ENCODE measurements around the gene EFS. TPM values are rescaled to one million over a fixed set of nuclear protein-coding genes. Genes with fewer than 3 reads are reported as not detected.

EFS gene, protein sequence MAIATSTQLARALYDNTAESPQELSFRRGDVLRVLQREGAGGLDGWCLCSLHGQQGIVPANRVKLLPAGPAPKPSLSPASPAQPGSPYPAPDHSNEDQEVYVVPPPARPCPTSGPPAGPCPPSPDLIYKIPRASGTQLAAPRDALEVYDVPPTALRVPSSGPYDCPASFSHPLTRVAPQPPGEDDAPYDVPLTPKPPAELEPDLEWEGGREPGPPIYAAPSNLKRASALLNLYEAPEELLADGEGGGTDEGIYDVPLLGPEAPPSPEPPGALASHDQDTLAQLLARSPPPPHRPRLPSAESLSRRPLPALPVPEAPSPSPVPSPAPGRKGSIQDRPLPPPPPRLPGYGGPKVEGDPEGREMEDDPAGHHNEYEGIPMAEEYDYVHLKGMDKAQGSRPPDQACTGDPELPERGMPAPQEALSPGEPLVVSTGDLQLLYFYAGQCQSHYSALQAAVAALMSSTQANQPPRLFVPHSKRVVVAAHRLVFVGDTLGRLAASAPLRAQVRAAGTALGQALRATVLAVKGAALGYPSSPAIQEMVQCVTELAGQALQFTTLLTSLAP
- 19.0 TPM for polyA plus RNA-seq
- long read RNA-seq, donor 1, partial matches to known transcripts, result 0 of 1 reads
- long read RNA-seq, donor 1, other reads (novel, unspliced or antisense), result 0 of 1 reads
- long read RNA-seq, donor 2, partial matches to known transcripts, result 0 of 1 reads
- long read RNA-seq, donor 2, other reads (novel, unspliced or antisense), result 0 of 1 reads
- long read RNA-seq, donor 3, result 0 reads
- long read RNA-seq, donor 4, result 0 reads
- long read RNA-seq, donor 5, partial matches to known transcripts, result 5 of 6 reads
- long read RNA-seq, donor 5, other reads (novel, unspliced or antisense), result 0 of 6 reads
- long read RNA-seq, donor 6, partial matches to known transcripts, result 17 of 19 reads
- long read RNA-seq, donor 6, other reads (novel, unspliced or antisense), result 0 of 19 reads
- long read RNA-seq, donor 7, partial matches to known transcripts, result 5 of 6 reads
- long read RNA-seq, donor 7, other reads (novel, unspliced or antisense), result 0 of 6 reads
- long read RNA-seq, donor 8, partial matches to known transcripts, result 20 of 22 reads
- long read RNA-seq, donor 8, other reads (novel, unspliced or antisense), result 0 of 22 reads
- long read RNA-seq, donor 9, partial matches to known transcripts, result 0 of 2 reads
- long read RNA-seq, donor 9, other reads (novel, unspliced or antisense), result 0 of 2 reads
- long read RNA-seq, donor 10, partial matches to known transcripts, result 0 of 1 reads
- long read RNA-seq, donor 10, other reads (novel, unspliced or antisense), result 0 of 1 reads
- long read RNA-seq, donor 11, partial matches to known transcripts, result 6 of 6 reads
- long read RNA-seq, donor 11, other reads (novel, unspliced or antisense), result 0 of 6 reads

DNA sequence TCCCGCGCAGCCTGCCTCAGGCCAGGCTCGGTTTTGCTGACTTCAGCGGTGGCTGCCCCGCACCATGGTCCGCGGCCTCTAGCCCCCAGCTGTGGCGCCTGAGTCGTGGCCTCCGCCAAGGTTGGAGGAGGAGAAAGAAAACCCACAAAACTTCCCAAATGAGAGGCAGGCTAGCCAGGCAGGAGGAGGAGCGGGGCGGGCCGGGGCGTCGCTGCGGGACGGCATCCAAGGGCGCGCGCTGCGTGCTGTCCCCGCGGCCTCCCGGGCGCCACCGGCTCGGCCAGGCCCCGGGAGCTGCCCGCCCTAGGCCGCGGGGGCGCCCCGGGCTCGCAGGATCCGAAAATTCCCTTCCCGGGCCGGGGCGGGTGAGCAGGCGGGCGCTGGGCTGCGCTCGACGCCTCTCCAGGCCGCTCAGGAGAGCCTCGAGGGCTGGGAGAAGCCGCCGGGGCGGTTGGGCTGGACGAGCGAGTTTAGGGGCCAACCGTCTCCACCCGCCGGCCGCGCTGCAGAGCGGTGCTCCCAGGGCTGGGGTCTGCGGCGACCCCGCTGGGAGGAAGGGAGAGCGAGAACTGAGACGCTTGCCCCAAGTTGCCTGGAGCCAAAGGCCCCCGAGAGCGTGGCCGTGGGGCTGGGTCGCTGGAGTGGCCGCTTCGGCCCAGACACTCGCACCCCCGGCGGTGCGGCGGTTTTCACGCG lies at the start of gene EFS:
TSS of gene EFS (minus strand) at position 137 of the 696 bp plus-strand sequence. CDS start 147 bp downstream, outside the sequence.
- Histone ChIP-seq H3K4me3 (ENCODE audit: low read length) (peak within 1 kb of the TSS; percentile 56), H3K4me1 (ENCODE audit: control insufficient read depth, insufficient read depth, low read length) (peaks cover 10% of the 10 kb centered on the region), H3K36me3 (ENCODE audit: control insufficient read depth, insufficient read depth, low read length) (peaks cover 3% of the 10 kb centered on the region), H3K9me3 (ENCODE audit: control insufficient read depth, low read depth, low read length) (no peaks in the 10 kb centered on the region), H3K27ac (ENCODE audit: low read length) (peak within 1 kb of the TSS; percentile 87), H3K27me3 (ENCODE audit: control insufficient read depth, insufficient read depth, low read length) (peaks cover 11% of the 10 kb centered on the region)
- no CpG with 5 or more reads among the region's 74 CpGs for WGBS (ENCODE audit: insufficient coverage, low lambda C conversion rate)
- peak in 1 of 2 donors; percentile 69 for DNase-seq

DNA sequence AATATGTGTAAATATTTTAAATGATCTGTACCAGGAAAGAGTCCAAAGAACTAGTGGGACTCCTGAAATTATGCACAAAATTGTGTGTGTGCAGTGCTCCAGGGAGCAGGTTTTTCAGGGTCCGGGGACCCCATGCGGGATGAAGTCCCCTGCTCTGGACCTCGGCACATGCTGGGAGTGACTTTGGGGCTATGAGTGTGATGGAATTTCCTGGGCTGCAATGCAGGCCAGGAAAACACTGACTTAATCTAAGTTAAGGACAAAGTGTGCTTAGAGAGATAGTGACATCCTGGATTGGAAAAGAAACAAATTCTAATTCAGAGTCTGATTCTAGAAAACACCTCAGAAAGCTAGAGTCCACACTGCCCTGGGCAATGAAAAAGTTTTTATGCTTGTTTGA lies 49.3 kb upstream of the EFS start:
- WGBS (ENCODE audit: insufficient coverage, low lambda C conversion rate), result no CpG with 5 or more reads among the region's 3 CpGs

GRCh38 chr14:23413681-23414080 lies 48.7 kb upstream of the EFS start:
- H3K27ac ChIP-seq (ENCODE audit: low read length), result no peak overlapping the region
- WGBS (ENCODE audit: insufficient coverage, low lambda C conversion rate), result no CpG with 5 or more reads among the region's 16 CpGs
- no peaks in the 10 kb centered on the region for H3K4me1 ChIP-seq (ENCODE audit: control insufficient read depth, insufficient read depth, low read length)
- no peaks in the 10 kb centered on the region for H3K9me3 ChIP-seq (ENCODE audit: control insufficient read depth, low read depth, low read length)
- H3K27me3 ChIP-seq (ENCODE audit: control insufficient read depth, insufficient read depth, low read length), result no peaks in the 10 kb centered on the region
- no peaks in the 10 kb centered on the region for H3K36me3 ChIP-seq (ENCODE audit: control insufficient read depth, insufficient read depth, low read length)
- no peak overlapping the region for H3K4me3 ChIP-seq (ENCODE audit: low read length)
- no peak for DNase-seq

More for the DNA sequence above, 49.3 kb upstream of the EFS start:
- H3K27ac ChIP-seq (ENCODE audit: low read length), result no peak overlapping the region
- H3K4me3 ChIP-seq (ENCODE audit: low read length), result no peak overlapping the region
- H3K27me3 ChIP-seq (ENCODE audit: control insufficient read depth, insufficient read depth, low read length), result no peaks in the 10 kb centered on the region
- no peak for DNase-seq
- no peaks in the 10 kb centered on the region for H3K4me1 ChIP-seq (ENCODE audit: control insufficient read depth, insufficient read depth, low read length)
- no peaks in the 10 kb centered on the region for H3K9me3 ChIP-seq (ENCODE audit: control insufficient read depth, low read depth, low read length)
- no peaks in the 10 kb centered on the region for H3K36me3 ChIP-seq (ENCODE audit: control insufficient read depth, insufficient read depth, low read length)

DNA sequence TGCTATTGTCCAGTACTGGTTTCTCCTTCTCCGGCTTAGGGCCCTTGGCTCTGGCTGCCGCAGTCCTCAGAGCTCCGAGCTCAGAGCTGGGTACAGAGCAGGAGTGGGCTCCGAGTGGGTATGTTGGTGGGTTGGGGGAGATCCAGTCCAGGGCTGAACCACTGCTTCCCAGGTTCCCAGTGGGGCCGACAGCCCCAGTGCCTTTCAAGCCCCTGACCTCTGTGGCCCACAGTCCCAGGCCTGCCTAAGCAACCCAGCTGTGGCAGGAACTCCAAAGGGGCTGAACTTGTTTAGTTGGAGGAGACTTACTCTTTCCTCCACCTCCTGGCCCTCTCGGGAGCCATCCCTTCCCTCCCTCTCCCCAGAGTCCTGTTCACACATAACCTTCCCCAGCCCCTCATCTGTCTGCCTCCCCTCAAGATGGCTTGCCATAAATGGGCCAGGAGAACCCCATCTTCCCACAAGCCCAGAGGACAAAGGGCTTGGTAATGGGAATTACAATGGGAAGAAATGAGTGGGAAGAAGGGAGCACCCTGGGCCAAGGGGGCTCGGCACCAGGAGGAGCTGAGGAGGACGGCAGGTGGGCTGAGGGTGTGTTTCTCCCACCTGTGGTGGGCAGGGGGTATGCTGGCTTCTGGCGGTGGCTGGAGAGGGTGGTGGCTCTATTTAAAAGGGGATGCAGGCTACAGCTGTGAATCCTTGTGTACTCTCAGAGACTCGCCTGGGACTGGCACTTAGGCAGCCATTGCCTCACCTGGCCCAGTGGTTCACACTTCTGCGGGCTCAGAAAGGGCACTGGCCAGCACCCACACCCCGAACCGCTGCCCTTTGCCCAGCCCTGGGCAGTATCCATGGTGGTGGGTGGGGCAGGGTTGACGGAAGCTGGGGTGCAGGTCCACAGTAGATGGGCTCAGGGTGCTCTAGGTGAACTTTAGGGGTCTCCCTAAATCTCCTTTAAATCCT lies 46.9 kb upstream of the EFS start:
- Histone ChIP-seq H3K9me3 (ENCODE audit: control insufficient read depth, low read depth, low read length) (no peaks in the 10 kb centered on the region), H3K36me3 (ENCODE audit: control insufficient read depth, insufficient read depth, low read length) (no peaks in the 10 kb centered on the region), H3K27me3 (ENCODE audit: control insufficient read depth, insufficient read depth, low read length) (no peaks in the 10 kb centered on the region), H3K4me3 (ENCODE audit: low read length) (no peak overlapping the region), H3K27ac (ENCODE audit: low read length) (no peak overlapping the region), H3K4me1 (ENCODE audit: control insufficient read depth, insufficient read depth, low read length) (no peaks in the 10 kb centered on the region)
- no peak for DNase-seq
- no CpG with 5 or more reads among the region's 14 CpGs for WGBS (ENCODE audit: insufficient coverage, low lambda C conversion rate)

DNA sequence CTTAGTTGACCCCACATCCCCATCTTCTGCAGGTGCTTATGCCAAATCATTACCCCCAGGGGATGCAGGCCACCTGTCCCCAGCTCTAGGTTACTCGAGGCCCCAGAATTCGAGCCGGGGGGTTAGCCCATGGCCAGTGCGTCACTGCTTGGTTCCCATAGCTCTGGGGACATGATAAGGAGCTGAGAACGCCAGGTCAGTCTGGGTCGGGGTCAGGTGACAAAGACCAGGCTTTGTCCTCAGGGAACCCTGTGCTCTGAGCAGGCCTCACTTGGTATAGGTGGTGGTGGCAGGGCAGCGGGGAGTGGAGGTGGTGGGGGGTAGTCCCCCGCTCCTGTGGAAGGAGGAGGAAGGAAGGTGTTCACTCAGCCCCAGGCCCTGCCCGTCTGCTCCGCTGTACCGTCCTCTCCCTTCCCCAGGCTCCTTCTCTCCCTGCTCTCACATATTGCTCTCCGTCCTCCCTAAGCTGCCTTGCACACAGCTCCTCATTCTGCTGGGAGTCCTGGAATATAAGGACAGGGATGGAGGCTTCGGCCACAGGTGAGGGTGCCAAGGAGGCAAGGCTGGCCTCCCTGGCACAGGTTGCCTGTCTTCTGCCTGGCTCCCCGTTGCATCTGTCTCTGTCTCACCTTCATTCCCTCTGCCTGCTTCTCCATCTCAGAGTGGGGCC lies 45.1 kb upstream of the EFS start:
- DNase-seq, result no peak
- no peaks in the 10 kb centered on the region for H3K27me3 ChIP-seq (ENCODE audit: control insufficient read depth, insufficient read depth, low read length)
- no peaks in the 10 kb centered on the region for H3K9me3 ChIP-seq (ENCODE audit: control insufficient read depth, low read depth, low read length)
- H3K36me3 ChIP-seq (ENCODE audit: control insufficient read depth, insufficient read depth, low read length), result no peaks in the 10 kb centered on the region
- H3K4me1 ChIP-seq (ENCODE audit: control insufficient read depth, insufficient read depth, low read length), result no peaks in the 10 kb centered on the region
- no peak overlapping the region for H3K4me3 ChIP-seq (ENCODE audit: low read length)
- WGBS (ENCODE audit: insufficient coverage, low lambda C conversion rate), result no CpG with 5 or more reads among the region's 14 CpGs
- H3K27ac ChIP-seq (ENCODE audit: low read length), result no peak overlapping the region

GRCh38 chr14:23409475-23409874 lies 44.5 kb upstream of the EFS start:
- no peaks in the 10 kb centered on the region for H3K9me3 ChIP-seq (ENCODE audit: control insufficient read depth, low read depth, low read length)
- no peak for DNase-seq
- no peaks in the 10 kb centered on the region for H3K4me1 ChIP-seq (ENCODE audit: control insufficient read depth, insufficient read depth, low read length)
- H3K27ac ChIP-seq (ENCODE audit: low read length), result no peak overlapping the region
- H3K27me3 ChIP-seq (ENCODE audit: control insufficient read depth, insufficient read depth, low read length), result no peaks in the 10 kb centered on the region
- H3K36me3 ChIP-seq (ENCODE audit: control insufficient read depth, insufficient read depth, low read length), result no peaks in the 10 kb centered on the region
- WGBS (ENCODE audit: insufficient coverage, low lambda C conversion rate), result no CpG with 5 or more reads among the region's 2 CpGs
- H3K4me3 ChIP-seq (ENCODE audit: low read length), result no peak overlapping the region

DNA sequence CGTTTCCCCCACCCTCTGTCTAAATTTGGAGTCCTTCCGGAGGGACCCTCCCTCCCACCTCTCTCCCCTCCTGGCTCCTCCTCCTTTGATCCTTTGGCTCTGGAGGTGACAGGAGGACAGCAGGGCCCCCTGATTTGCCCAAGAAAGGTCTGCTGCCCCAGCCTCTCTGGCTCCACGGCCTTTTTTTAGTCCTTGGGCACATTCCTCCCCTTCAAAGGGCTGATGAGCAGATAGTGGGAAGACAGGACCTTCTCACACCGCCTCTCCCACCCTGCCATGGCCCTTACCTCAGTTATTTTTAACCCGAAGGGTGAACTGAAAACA lies 43.3 kb upstream of the EFS start:
- Histone ChIP-seq H3K27ac (ENCODE audit: low read length) (no peak overlapping the region), H3K4me1 (ENCODE audit: control insufficient read depth, insufficient read depth, low read length) (no peaks in the 10 kb centered on the region), H3K27me3 (ENCODE audit: control insufficient read depth, insufficient read depth, low read length) (no peaks in the 10 kb centered on the region), H3K9me3 (ENCODE audit: control insufficient read depth, low read depth, low read length) (no peaks in the 10 kb centered on the region), H3K4me3 (ENCODE audit: low read length) (no peak overlapping the region), H3K36me3 (ENCODE audit: control insufficient read depth, insufficient read depth, low read length) (no peaks in the 10 kb centered on the region)
- DNase-seq, result no peak
- 53% methylated on average over 2 of the region's 5 CpGs for WGBS (ENCODE audit: insufficient coverage, low lambda C conversion rate)

DNA sequence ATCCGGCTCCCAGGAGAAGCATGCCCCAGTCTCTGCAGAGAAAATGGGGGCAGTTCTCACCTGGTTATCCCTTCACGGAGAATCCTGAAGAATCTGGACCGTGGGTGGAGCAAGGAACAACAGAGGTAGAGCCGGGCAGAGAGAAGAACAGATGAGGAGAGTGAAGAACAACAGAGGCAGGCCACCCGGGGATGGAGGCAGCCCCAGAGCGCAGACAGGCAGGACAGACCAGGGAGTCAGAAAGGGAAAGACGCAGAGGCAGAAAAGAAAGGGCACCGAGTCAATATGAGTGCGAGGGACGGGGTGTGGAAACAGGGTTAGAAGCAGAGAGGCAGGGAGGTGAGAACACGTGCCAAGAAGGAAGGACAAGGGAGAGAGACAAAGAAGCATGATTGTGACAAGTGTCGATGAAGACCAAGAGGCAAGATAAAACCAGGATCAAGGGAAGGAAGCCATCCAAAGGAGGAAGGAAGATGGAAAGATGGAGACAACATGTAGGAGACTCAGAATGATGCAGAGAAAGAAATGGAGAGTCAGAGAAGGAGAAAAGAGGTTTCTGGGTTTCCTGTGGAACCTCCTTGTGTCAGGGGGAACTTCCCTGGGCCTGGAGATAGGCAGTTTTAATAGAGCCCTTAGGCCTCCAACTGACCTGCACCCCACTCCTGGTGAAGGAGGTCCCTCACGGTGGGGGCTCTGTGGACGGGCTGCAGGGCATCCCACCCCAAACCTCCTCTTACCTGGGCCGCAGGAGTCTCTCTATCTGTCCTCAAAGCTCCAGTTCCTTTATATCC lies 42.7 kb upstream of the EFS start, which contains the start of gene MYH6:
TSS of gene MYH6 (minus strand) at position 758 of the 791 bp plus-strand sequence. CDS start 1,050 bp downstream, outside the sequence.
- no peak within 1 kb of the TSS for H3K4me3 ChIP-seq (ENCODE audit: low read length)
- DNase-seq, result no peak
- H3K4me1 ChIP-seq (ENCODE audit: control insufficient read depth, insufficient read depth, low read length), result no peaks in the 10 kb centered on the region
- no peaks in the 10 kb centered on the region for H3K36me3 ChIP-seq (ENCODE audit: control insufficient read depth, insufficient read depth, low read length)
- no peaks in the 10 kb centered on the region for H3K9me3 ChIP-seq (ENCODE audit: control insufficient read depth, low read depth, low read length)
- H3K27ac ChIP-seq (ENCODE audit: low read length), result no peak within 1 kb of the TSS
- 83% methylated on average over 12 of the region's 15 CpGs for WGBS (ENCODE audit: insufficient coverage, low lambda C conversion rate)
- H3K27me3 ChIP-seq (ENCODE audit: control insufficient read depth, insufficient read depth, low read length), result no peaks in the 10 kb centered on the region

Data from large intestine (tissue), 12 donors.